Skin of body (tissue), 2 donors: ENCODE results near the gene SLC8A1. TPM values are rescaled to one million over a fixed set of nuclear protein-coding genes. Genes with fewer than 3 reads are reported as not detected.

Experiments
- DNase-seq: peaks from one replicate; lab custom pipeline; 2025; lab: John Stamatoyannopoulos, UW
- total RNA-seq: library from RNA; depleted of rRNA; stranded (reverse); fragments of >200 nt; gene quantifications from one replicate; pipeline ENCODE4 v1.2.3, GENCODE V29; 2014

Gene SLC8A1
- total RNA-seq, 1 donor from 2014 or later, result 35.5 TPM

DNA sequence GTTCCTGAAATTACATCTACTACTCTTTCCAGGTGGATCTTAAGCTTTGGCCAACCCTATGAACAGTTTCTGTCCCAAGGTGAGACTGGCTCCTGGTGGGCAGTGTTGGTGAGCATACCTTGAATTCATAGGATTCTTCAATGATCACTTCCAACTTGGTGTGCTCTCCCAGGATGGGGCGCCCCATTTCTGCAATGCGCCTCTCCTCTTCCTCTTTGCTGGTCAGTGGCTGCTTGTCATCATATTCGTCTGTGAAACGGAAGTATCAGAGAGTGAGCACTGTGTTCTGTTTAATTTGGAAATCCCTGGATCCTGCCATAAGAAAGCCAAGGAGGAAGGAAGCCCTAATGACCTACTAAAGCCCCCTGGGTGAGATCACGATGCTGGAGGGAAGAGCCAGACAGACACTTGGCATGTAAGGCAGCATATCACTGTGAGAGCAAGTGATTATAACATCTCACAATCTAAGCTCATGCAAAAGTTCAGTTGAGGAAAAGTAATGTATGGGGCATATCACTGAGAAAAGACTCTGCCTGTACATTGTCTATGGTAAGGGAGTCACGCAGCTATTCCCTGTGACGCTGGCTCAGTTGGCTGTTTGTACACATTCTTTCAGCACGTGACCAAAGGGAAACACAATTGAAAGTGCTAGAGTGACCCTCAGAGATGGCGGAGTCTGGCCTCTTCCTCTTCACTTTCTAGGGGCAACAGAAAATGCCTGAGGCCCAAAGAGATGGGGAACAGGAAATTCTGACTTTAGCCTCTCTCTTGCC is 287.0 kb downstream of the SLC8A1 start:
- peak; percentile 44 for DNase-seq

DNA sequence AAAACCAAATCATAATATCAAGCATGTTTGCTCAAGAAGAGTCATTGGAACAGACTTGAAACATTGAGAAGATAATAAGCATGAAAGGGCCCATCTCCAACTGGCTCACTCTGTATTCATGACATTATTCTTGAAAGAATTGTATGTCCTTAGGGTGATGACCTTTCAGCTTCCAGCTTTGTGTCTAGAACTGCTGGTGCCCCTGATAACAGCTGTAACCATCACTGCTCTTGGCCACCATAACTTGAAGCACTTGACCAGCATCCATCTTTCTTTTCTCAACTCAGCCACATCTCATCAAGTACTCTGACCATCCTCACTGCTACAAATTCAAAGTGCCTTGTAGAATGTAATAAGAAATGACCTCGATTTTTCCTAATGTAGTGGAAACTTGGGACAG is 289.9 kb downstream of the SLC8A1 start:
- no peak for DNase-seq

DNA sequence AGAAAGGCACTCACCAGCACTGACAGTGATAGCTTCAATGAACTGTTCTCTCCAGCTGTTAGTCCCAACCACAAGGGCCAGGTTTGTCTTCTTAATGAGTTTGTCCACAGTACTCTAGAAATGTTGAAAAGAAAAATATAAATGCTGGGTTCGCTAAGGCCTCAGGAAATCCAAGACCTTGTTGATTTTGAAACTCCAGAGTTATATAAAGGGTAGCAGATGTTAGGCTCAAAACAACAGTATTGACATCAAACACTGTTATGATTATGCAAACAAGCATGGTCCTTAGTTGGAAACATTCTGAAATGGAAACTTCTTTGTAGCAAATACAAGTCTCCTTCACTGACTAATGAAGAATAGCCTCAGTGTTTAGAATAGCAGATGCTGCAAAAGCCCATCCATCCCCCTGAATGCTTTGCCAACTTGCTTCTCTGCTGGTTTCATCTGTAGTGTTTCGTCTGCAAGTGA is 291.1 kb downstream of the SLC8A1 start:
- DNase-seq, result peak; percentile 18

DNA sequence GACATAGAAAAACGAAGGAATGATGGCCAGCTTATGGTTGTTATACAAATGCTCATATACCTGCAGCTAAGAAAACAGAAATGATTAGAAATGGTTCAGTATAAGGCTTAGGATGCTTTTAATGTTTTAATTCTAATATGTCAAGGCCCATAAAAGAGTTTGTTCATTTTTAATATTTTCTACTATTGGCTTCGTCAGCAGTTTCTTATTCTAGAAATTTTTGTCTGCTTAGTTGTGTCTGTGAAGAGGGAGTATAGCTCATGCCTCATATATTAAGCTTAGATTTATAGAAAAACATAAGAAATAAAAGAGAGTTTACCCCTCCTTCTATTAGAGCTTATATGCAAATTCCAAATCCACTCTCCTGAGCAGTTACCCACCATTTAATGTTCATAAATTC is 292.6 kb downstream of the SLC8A1 start:
- no peak for DNase-seq

DNA sequence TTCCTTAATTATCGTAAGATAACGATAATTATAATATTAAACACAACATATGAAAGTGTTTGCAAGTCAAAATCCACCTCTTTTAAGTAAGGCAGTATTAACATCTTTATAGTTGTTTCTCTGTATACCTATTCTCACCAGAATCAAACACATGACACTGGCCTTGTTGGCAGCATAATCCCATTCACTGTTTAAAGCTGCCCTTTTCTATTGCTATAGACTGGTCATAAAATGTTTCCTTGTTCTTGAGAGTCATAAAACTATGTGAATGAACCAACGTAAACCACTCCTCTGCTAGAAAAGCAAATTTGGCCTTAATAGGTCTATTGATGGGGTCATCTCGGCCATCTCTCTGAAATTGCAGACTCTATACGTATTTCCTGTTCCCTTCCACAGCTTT is 293.1 kb downstream of the SLC8A1 start:
- no peak for DNase-seq

DNA sequence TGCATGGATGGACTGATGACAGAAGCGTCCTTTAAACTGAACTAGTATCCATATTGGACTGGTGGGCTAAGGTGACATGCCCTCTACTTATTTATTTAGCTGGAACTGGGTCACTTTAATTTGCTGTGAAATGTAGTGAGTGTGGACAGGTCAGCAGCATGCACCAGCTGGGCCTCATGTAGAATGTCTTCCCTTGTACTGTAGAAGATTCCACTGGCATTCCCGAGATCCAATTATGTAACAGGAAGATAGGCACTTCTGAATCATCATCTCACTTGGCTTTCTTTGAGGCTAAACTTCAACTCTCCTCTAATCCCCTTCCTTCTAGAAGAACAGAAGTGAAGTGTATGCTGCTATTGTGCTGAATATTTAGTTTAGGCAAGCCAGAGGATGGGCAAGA is 296.2 kb downstream of the SLC8A1 start:
- no peak for DNase-seq

DNA sequence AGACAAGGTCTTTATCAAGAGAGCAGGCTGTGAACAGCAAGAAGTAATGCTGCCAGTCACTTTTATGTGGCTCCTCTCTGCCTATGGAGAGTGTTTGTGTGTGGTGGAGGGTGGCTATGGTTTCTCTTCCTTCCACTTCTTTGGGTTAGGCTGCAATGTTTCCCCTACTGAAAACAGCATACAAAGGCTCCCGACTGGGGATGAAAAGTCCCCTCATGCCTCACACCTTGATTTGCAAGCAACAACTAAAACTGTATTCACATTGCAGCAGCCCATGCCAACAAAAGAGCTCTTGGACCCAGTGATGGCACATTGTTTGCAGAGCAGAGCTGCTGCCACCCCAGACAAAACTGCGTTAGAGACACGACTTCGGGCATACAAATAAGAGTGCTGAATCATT is 301.6 kb downstream of the SLC8A1 start:
- DNase-seq, result no peak

DNA sequence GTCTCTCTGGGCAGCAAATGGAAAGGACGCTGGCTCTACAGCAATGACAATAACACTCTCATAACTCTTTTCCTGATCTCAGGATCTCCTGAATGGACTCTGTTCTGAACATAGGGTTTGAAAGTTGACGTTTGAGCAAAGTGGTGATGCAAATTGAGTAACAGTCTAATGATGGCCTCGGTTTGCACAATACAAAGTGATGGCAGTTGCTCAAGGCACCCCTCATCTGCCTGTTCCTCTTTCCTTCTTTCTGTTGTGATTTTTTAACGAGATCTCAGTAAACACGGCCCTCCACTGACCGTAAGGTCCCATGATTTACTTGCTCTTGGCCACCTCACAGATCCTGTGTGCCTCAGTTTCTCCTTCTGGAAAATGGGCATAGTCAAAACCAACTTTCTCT is 303.6 kb downstream of the SLC8A1 start:
- no peak for DNase-seq

DNA sequence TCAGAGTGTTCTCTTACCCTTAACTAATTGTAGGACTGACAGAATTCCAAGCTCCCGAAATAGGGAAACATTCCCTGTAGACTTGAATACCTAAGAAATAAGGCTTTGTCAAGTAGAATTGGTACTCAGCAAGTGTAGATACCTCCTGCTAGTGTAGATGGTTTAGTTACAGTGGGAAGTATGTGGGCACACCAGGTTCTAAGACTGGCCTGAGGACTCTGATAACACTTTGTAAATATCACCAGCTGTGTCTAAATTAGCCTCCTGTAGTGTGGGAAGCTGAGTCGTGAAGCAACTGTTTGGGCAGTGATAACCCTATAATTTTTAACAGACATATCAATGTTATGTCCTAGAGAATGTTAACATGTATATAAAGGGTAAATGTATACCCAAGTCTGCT is 304.5 kb downstream of the SLC8A1 start:
- DNase-seq, result no peak

DNA sequence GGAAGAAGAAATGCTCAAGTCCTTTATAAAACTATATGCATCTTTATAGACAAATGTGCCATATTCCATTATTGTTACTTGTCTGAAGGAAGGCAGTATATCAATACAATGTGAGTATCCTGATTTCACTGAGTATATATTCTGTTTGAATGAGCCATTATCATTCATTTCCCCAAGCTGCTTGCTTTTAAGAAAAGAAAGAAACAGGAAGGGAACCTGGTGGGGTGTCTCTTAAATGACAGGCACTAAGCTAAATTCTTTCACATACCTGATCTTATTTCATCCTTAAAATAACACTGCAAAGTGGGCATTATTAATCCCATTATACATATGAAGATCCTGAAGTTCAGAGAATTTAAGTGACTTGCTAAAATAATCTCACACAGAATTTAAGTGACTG is 307.9 kb downstream of the SLC8A1 start:
- DNase-seq, result no peak

DNA sequence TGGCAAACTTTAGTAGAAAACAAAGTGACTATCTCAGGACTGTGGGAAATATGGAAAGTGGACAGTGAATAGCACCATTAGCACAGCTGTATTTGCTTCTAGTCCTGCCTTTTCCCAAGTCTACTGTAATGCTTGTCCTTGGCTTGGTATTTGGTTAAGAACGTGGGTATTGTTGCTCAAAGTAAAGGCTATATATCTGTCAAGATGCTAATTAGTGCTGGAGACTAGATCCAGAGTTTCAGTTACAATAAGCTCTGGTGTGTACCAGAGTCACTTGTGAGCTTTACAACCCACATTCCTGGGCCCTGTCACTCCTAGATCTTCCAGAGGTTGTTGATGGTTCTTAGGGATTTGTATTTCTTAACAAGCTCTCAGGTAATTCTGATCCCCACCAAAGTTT is 313.6 kb downstream of the SLC8A1 start:
- no peak for DNase-seq

DNA sequence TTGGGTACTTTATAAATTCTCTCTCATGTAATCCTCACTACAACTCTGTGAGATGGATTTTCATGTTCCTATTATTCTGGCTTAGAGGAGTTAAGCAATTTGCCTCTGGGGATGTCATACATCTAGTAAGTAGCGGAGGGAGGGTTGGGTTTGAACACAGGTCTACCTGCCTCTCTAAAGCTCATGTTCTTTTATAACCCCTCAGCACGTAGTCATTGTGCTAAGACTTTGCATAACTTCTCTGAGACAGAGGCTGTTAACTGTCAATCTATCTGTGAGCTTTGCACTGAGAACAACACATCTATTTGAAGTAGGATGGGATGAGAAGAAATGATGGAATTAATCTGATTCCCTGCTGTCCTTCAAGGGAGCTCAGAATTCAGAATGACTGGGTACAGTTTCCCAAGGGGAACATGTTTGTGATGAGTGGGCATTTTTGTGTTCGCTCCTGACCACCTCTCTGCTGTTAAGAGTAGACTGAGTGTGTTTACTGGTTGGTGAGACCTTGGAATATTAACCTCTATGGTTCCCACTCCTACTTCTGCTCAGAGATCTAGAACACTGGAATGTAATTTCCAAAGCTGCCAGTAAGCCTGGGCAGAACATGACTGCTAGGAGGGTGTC is 320.7 kb downstream of the SLC8A1 start:
- no peak for DNase-seq

DNA sequence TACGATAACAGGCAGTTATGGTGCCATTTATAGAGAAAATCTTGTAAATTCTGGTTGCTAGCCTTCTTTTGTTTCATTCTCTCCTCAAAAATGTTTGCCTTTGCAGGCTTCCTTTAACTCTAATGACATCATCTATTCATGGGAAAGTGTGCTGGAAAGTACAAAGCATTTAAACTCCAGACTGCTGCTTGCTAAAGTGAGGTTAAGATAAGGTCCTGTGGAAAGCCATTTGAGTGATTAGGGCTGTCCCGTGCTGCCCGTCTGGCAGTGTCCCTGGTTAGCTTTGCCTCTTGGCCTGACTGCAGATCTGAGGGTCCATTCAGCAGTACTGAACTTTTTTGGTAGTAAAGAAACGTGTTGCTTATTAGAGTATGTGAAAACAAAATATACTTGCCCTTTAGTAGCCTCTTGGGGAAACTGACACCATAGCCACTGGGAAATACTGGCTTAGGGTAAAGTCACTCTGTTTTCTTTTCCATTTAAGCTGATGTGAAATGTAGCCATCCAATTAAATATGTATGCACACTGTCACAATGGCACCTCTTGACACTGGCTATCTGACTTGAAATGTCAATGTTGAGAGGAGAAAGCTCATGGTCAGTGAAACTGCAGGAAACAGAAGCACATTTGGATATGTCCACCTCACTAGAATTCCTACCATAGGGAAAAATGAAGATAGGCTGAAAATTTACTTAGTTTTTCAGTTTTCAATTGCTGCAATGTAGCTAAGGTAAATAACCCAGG is 321.5 kb downstream of the SLC8A1 start:
- no peak for DNase-seq

DNA sequence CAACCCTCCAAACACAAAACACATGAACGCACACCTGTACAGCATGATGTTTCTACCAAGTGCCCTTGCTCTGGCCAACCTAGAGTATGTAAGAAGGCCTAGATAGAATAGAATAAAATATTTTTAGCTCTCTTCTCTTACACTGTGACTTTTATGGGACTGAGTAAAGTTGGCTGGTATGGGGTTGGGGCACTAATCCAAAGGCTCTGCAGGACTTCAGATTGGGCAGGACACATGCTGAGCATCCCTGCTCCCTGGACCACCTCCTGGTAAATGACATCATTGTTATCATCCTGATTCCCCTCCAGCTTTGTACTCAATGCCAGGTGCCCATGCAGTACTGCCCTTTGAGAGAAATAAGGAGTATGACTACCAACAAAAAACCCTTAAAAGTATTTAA is 322.2 kb downstream of the SLC8A1 start:
- no peak for DNase-seq

DNA sequence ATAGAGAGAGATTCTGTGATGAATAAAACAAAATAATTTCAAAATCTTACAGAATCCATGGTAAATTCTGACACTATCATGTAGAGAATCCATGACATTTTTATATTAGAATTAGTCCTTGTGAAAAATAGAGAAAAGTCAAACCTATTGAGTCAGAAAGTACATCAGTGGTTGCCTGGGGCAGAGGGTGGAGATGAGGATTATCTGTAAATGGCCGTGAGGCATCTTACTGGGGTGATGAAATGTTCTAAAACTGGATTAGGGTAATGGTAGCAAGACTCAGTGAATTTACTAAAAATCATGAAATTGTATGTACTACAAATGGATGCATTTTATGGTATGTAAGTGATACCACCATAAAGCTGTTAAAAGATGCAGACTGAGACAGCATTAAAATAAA is 323.1 kb downstream of the SLC8A1 start:
- no peak for DNase-seq

DNA sequence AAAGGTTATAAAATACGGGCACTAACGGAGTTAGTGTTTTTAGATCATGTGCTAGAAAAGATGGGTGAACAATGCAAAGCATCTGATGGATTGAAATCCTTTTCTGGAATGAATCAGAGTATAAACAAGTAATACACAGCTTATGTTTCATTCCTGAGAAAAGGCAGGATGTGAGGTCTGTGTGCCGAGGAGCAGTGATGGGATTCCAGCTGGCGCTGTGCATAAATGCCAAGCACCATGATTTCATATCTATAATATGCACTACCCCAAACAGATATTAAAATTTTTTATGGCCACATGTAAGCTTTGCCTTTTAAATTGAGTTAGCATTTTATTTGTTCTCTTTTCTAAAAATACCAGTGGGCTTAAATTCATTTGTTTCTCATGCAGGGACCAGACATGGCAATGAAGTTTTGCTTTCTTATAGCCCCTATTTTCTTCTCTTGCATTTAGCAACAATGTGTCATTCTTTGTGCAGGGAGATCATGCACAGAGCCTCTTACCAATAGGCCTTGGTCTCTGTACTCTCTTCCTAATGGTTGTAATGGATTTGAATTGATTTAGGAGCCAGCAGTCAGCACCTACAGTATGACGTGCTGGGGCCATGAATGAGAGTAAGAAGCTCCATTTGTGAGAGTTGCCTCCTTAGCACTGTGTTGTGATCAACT is 323.9 kb downstream of the SLC8A1 start:
- peak; percentile 52 for DNase-seq

DNA sequence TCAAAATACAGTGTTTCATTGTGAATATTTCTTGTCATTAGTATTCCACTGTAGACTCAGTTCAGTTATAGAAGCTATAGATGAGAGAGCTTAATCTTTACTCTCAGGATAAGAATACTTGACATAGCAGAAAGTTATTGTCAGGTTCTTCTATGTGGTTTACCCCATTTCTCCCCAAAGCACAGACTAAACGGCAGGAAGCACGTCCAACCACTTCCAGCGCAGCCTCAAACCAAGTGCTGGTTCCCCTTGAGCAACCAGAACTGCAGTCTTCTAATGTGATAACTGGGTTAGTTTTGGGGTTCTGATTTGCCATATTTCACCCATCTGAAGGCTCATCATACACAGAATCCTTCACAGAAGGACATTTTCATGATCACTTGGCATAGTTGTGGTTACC is 324.7 kb downstream of the SLC8A1 start:
- DNase-seq, result no peak

DNA sequence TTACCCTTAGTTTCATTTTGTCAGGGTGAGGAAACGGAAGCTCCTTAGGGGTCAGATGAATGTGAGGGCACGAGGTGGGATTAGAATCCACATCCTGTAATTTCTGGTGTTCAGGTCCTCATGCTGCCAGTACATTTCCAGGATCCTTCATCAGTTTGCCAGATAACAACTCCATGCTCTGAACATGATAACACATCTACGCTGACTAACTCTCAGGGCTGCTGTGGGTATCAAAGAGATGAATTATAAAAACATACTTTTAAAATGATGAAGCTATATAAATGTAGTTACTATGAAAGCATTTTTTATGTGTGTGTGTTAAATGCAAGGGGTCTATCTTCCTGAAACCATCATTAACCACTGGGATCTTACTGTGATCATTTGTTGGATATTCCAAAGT is 325.9 kb downstream of the SLC8A1 start:
- DNase-seq, result no peak

DNA sequence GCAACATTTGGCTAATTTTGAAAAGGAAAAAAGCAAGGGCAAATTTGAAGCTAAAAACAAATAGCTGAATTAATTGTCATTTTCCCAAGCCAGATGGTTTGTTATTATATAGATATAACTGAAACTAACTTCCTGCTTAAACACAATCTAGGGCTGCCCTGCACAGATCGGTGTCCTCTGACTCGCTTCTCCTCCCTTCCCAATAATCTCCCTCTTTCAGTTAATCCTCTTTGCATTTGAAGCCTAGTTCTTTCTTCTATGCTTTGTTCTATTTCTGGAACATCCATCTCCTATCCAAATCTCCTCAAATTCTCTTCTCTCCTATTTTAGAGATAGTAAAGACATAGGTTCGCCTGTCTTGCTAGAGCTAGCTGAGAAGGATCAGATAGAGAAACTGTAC is 328.1 kb downstream of the SLC8A1 start:
- no peak for DNase-seq

DNA sequence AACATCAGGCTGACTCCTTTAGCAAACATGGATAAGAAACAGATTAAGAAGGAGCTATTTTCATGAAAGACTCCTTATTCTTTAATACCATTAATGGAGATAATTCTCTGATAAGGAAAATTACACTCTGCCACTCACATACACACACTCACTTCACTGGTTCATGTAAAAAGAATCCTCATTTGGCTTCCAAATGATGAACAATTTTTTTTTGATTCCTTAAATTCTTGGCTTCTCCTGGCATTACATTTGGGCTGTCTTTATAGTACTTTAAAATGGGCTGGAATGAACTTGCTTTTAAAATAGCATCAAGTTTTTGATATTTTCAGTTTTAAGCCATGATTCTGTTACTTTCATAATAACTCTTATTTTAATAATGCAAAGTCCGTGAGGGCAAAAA is 328.6 kb downstream of the SLC8A1 start:
- no peak for DNase-seq

DNA sequence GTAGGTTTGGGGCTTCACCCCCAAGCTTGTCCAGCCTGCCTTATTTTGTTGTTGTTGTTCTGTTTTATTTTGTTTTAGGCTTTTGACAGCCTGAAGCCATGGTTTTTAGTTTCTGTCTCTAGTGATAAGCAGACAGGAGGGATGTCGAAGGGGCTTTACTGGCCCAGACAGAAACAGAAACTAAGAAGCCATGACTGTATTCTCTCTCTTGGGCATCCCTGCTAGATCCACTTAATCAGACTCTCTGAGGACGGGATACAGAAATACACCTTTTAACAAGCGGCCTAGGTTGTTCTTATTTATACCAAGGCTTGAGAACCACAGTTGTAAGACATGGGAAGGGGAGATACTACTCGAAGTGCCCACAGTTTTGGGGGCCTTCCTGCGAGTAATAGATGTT is 330.9 kb downstream of the SLC8A1 start:
- DNase-seq, result no peak

DNA sequence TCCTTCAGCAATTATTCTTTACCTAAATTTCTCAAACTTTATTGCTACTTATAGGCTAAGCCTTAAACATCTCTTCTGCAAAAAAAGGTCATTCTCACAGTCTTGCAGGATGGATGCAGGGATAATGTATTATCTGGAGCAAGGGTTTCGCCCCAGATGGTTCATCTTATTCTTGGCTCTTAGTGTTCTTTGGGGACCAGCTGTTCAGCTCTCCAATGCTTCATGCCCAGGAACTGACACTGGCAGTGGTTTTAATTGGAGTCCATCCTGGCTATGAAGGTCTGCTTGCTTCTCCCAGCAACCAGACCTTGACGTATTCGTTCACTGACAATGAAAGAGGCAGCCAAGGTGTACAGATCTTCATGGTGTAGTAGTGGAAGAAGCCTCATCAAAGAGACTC is 331.9 kb downstream of the SLC8A1 start:
- DNase-seq, result no peak
